ENCODE measurements around the gene SAC3D1. TPM values are rescaled to one million over a fixed set of nuclear protein-coding genes. Genes with fewer than 3 reads are reported as not detected.

Gene SAC3D1
- 10 to 100 TPM in 1 of 4 donors, 1 to 10 TPM in 3; 4.0 to 22.0 (median 7.0) TPM for total RNA-seq

DNA sequence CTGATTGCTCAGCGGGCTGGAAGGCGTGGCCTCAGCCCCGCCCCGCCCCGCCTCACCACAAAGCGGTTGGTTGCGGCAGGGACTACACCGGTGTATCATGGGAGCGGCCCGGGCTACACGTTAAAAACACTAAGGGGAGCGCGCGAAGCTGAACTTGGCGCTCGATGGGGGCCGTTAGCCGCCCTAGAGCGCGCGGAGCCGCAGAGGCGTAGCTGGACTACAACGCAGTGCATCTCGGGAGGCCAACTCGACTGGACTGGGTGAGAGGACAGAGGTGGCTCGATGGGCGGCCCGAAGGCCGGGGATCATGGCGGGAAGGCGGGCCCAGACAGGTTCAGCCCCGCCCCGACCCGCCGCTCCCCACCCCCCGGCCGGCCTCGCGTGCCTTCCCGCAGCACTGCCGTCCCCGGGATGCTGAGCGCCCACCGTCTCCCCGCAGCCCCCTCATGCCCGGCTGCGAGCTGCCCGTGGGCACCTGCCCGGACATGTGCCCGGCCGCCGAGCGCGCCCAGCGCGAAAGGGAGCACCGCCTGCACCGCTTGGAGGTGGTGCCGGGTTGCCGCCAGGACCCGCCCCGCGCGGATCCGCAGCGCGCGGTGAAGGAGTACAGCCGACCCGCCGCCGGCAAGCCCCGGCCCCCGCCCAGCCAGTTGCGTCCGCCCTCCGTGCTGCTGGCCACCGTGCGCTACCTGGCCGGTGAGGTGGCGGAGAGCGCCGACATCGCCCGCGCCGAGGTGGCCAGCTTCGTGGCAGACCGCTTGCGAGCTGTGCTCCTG is at the start of gene SAC3D1:
SAC3D1 (plus strand) TSS at position 364 of the 776 bp plus-strand sequence; CDS start at position 447, 83 bp downstream.
- TF ChIP-seq, protein P1, sequence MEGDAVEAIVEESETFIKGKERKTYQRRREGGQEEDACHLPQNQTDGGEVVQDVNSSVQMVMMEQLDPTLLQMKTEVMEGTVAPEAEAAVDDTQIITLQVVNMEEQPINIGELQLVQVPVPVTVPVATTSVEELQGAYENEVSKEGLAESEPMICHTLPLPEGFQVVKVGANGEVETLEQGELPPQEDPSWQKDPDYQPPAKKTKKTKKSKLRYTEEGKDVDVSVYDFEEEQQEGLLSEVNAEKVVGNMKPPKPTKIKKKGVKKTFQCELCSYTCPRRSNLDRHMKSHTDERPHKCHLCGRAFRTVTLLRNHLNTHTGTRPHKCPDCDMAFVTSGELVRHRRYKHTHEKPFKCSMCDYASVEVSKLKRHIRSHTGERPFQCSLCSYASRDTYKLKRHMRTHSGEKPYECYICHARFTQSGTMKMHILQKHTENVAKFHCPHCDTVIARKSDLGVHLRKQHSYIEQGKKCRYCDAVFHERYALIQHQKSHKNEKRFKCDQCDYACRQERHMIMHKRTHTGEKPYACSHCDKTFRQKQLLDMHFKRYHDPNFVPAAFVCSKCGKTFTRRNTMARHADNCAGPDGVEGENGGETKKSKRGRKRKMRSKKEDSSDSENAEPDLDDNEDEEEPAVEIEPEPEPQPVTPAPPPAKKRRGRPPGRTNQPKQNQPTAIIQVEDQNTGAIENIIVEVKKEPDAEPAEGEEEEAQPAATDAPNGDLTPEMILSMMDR (IDR thresholded peaks at IDR 0.05; ENCODE audit: low read depth): no peak

DNA sequence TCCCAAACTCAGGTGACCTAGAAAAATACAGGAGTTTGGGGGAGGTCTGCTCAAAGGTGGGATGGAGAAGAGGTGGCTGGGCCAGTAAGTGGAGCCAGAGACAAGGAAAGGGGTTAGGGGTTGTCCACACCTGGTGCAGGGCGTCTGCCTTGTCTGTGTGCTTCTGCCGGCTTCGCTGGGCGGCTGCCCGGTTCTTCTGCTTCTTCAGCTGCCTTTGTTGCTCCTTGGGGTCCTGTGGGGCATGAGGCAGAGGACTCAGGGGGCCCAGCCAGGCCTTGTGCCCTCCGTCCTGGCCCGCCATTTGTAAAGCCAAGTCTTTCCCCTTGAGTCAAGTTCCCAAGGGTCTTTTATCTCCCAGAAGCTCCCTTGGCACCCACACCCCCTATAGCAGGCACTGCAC is 46.7 kb upstream of the SAC3D1 start:
- TF ChIP-seq, protein P1 (IDR thresholded peaks at IDR 0.05; ENCODE audit: low read depth): no peak

DNA sequence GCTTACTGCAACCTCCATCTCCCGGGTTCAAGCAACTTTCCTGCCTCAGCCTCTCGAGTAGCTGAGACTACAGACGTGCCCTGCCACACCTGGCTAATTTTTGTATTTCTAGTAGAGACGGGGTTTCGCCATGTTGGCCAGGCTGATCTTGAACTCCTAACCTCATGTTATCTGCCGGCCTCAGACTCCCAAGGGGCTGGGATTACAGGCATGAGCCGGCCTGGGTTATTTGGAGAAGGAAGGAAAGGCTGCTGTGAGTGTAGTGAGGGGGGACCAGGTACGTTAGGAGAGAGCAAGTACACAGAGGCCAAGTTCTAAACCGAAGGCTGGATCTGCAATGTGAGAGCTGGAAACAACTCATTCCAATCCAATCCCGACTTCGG is 44.7 kb upstream of the SAC3D1 start:
- TF ChIP-seq, protein P1 (IDR thresholded peaks at IDR 0.05; ENCODE audit: low read depth): no peak

DNA sequence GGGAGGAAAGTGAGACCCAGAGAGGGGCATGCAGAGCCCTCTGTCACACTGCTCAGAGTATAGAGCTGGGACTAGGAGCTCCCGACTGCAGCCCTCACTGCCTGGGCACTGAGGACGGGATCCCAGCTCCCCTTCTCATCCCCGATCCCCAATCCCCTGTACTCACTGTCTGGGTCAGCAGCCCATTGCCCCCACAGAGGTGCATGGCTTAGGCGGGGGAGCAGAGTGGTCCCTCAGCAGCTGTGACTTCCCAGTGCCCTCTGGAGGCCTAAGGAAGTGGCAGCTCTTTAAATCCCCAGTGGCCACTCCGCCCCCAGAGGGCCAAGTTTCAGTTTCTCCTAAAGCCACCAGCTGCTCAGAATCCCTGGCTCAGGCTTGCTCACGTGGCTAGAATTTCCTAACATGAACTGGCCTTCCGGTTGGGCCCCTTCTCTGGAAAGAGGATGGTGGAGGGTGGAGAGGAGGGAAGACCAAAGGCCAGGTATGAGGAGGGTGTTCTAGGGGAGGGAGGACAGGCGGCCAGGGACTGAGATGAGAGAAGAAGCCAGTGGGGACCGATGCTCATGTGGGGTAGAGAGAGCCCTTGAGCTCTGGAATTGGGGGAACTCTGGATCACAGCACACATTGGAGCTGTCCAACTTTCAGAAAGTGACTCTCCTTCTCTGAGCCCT is 44.2 kb upstream of the SAC3D1 start, which contains the start of gene BATF2:
BATF2 (minus strand) TSS at position 262 of the 671 bp plus-strand sequence; CDS start at position 205, 57 bp downstream.
- TF ChIP-seq, protein P1 (IDR thresholded peaks at IDR 0.05; ENCODE audit: low read depth): no peak

DNA sequence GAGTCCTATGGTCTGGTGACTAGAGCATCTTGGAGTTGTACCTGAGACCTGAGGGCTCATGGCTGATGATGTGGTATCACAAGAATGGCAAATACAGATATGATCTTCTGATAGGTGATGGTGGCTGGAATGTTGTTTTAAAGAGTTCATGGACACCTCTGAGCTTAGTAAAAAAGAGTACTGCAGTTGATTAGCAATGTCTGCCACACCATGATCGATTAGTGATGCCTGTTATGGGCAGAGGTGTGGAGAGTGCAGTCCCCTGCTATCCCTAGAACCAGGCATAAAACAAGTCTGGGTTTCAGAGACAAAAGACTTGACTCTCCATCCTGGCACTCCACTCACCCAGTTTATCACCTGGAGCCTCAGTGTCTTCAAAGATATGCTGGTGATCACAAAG is 42.9 kb upstream of the SAC3D1 start:
- TF ChIP-seq, protein P1 (IDR thresholded peaks at IDR 0.05; ENCODE audit: low read depth): no peak

DNA sequence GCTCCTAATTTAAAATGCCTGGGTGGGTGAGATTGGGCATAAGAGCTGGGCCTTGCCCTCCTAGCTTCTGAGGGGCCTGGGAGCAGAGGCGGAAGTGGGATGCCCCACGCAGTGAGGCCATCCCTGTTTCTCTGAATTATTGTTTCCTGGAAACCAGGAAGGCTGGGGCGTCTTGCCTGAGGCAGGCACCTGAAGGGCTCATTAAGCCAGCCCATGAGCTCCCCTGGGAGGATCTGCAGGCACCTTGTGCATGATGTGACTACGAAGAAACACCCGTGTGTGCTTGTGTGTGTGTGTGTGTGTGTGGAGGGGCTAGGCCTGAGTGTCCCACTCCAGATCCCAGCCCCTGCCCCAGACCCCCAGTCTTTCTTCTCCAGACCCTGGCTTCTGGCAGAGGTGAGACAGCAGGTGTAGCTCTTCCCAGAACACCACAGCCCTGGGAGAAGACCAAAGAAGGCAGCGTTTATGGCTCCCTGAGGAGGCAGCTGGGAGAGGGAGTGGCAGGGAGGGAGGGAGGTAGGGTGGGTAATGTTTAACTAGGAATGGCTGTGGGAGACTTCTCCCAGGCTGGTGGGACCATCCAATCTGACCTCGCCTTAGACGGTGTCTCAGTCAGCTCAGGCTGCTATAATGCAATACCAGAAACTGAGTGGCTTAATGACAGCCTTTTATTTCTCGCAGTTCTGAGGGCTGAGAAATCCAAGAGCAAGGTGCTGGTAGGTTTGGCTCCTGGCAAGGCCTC is 42.1 kb upstream of the SAC3D1 start:
- TF ChIP-seq, protein P1 (IDR thresholded peaks at IDR 0.05; ENCODE audit: low read depth): no peak

DNA sequence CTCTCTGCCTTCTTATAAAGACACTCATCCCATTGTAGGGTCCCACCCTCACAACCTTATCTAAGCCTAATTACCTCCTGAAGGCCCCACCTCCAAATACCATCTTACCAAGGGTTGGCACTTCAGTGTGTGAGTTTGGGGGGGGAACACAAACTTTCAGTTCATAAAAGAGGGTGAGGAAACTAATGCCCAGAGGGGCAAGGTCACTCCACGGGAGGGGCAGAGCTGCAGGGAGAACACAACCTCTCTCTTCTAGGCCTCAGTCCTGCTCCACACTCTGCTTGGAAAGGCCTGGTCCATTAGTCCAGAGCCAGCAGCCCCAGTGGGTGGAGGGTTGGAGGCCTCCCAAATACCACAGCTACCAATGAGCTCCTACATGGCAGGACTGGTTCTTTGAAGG is 41.5 kb upstream of the SAC3D1 start:
- TF ChIP-seq, protein P1 (IDR thresholded peaks at IDR 0.05; ENCODE audit: low read depth): no peak
